HG02588 (cell line): ENCODE results near the gene ABHD14A.

Experiments
- ATAC-seq: cut with Tn5 transposase; IDR thresholded peaks from one replicate; pipeline ENCODE4 v1.9.1; 2021; ENCODE audit warnings: mild to moderate bottlenecking, moderate library complexity; ENCODE audit not compliant: unreplicated experiment

Gene ABHD14A

DNA sequence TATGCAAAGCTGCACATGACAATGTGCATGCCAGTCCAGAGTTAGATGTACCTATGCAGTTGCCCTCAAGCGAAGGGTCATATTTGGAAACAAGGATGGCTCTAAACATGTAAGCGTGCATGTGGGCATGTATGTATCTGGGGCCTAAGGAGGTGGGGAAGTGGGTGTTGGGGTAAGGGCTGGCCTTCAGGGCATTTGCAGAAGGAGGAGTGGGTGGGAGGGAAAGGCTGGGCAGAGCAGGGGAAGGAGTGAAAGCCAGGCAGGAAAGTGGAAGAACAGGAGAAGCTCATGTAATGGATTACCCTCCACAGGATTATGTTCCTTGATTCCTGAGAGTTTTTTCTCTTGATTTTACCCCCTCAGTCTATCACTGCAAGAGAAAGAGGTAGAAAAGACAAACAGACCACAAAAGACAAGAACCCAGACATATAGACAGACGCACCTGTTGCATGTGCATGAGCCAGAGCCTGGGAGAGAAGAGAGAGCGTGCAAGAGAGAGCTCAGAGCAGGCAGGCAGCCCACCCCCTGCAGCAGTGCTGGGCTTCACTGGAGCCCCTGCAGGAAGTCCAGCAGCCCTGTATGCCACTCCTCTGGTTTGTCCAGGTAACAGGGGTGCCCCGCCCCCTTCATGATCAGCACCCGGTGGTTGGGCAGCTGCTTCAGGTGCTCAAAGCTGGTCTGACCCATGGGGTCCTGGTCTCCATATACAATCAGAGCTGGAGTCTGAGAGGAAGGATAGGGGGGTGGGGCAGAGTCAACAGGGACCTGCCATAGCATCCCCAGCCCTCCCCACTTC lies 5.8 kb upstream of the ABHD14A start:
- ATAC-seq = no peak

DNA sequence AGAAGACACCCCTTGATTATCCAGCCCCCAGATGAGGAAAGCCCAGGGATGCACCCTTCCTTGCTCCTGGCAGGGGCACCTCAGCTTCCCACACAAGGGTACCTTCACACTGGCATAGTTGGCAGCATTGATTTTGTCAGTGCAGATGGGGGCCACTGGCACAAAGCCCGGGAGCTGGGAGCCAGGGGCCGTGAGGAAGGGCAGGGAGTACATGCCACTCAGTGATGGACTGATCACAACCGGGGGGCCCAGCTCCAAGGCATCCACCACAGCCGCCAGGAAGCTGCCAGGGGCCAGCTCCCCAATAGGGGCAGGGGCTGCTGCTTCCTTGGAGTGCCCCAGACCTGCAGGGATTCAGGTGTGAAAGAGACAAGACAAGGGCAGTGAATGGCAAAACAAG lies 5.0 kb upstream of the ABHD14A start:
- no peak for ATAC-seq

DNA sequence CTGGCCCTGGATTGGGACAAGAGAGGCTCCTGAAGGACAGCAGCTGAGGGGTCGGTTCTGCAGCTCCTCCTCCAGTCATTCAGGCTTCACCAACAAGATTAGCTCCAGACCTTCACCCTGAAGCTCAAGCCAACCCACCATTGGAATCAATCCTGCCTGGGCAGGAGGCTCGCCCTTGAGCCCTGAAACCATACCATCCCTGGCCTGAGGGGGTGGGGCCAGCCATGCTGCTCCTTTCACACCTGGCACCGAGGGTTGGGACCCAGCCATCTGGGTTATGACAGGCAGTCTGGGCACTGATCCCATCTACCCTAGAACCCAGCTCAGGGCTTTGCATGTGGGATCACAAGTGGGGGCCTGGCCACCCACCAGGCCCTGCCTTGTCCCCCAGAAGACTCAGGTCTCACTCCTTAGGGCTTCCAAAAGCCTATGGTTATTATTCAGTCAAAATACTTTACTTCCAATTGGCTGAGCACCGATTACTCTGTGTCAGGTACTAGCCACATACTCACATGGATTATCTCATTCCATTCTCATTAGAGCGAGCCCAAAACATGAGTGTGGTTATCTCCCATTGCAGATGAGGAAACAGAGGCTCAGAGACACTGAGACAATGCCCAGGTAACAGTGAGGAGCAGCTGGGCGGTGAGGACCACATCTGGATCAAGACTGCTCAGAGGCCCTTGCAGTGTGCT lies 4.1 kb upstream of the ABHD14A start:
- no peak for ATAC-seq

DNA sequence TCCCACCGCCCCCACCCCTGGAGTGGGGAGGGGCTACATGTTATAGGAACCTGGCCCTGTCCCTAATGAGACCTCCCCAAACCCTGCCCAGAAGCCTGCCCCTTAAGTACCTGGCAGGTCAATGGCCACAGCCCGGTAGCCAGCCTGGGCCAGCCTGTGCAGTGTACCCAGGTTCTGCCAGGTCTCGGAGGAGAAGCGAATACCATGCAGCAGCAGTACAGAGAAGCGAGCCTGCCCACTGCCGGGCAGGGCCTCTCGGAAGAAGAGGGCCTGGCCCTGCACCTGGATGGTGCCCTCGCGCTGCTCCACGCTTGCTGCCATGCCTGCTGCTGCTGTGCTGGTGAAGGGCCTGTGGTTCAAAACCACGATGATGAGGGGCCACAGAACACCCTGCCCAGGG lies 3.5 kb upstream of the ABHD14A start:
- no peak for ATAC-seq

DNA sequence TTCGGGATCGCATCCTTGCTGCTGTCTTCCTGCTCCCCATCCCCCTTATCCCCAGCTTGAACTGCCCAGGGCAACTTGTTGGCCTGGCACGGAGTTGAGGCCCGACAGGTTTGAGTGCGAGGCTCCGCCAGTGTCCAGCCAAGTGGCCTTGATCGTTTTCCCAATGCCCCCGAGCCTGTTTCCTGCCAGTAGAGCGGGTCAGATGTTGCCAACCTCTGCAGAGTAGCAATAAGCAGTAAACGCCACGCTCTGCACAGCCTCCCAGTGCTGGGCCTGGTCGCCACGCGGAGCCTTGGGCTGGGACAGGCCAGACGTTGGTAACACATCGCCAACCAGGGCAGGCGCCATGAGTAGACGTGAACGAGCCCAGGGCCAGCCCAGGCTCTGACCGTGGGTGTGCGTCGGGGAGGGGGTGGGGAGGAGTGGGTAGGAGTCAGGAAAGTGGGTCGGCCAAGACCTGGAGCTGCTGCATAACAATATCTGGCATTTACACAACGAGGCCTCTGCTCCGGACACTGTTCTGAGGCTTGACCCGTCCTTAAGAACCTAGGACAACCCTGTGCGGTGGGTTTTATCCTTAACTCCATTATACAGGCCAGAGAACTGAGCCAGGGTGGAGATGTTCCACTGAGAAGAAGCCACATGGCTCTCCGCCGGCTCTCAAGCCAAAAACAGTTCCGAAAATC lies 444 bp upstream of the ABHD14A start:
- ATAC-seq = peak; percentile 13

DNA sequence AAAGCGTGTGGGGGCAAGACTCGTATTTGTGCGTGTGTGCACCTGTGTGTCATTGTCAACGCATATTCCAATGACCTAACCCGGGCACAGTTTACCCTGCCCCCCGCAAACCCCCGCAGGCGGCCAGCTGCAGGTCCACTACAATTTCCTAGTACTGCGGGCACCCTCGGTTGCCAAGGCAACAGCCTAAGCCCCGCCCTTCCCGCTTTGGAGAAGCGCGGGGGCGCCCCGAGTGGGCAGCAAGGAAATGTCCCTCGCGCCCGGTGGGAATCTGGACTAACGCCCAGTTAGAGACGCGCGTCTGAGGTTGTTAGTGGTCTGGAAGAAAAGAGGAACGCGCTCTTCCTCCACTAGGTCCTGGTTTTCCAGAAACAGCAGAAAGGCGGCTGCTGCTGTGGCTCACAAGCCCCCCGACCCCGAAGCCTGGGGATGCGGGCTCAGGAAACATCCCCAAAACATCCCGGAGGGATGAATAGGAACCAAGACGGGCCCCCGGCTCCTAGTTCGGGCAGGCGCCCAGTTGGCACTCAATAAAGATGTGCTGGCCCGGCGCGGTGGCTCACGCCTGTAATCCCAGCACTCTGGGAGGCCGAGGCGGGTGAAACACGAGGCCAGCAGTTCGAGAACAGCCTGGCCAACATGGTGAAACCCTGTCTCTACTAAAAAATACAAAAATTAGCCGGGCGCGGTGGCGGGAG lies 1.1 kb downstream of the ABHD14A start:
- no peak for ATAC-seq

DNA sequence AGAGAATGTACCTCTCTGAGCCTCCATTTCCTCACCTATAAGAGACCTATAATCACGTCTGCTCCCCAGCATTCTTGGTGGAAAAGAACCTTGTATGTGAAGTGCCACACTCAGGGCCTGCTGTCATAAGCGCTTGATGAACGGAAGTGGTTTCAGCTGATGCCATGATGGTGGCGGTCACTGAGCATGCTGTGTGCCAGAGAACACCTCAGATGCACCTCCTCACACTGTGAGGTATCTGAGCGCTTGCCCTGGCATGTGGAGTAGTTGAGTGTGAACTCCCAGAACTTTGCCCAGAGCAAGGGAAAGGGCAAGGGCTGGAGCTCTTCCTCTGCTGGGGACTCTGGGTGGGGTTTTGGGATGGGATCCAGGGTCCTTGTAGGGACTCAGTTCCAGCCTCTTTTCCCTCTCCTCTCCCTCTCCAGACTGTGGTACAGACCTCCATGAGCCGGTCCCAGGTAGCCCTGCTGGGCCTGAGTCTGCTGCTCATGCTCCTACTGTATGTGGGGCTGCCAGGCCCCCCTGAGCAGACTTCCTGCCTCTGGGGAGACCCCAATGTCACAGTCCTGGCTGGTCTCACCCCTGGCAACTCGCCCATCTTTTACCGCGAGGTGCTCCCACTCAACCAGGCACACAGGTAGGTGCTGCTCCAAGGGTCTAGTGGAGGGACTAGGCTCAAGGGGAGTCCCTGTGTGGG lies 2.7 kb downstream of the ABHD14A start:
- no peak for ATAC-seq

DNA sequence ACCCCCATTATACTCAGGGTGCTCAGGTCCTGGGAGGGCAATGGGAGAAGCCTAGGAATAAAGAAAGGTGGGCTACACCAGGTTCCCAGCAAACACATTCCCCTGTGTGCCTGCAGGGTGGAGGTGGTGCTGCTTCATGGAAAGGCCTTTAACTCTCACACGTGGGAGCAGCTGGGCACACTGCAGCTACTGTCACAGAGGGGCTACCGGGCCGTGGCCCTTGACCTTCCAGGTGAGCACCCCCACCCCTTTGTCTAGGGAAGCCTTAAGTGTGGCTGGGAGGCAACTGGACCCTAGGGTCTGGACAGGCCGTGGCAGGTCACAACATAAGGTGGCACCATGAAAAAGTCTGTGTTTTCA lies 3.3 kb downstream of the ABHD14A start:
- no peak for ATAC-seq

DNA sequence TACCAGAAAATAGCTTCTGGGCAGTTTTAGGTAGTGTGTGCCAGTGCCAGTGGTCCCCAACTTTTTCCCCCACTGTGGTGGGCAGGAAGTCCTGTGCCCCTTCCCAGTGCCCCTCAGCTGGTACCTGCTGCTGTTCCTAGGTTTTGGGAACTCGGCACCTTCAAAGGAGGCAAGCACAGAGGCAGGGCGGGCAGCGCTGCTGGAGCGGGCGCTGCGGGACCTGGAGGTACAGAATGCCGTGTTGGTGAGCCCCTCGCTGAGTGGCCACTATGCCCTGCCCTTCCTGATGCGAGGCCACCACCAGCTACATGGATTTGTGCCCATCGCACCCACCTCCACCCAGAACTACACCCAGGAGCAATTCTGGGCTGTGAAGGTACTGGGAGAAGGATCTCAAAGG lies 5.4 kb downstream of the ABHD14A start:
- ATAC-seq = no peak

DNA sequence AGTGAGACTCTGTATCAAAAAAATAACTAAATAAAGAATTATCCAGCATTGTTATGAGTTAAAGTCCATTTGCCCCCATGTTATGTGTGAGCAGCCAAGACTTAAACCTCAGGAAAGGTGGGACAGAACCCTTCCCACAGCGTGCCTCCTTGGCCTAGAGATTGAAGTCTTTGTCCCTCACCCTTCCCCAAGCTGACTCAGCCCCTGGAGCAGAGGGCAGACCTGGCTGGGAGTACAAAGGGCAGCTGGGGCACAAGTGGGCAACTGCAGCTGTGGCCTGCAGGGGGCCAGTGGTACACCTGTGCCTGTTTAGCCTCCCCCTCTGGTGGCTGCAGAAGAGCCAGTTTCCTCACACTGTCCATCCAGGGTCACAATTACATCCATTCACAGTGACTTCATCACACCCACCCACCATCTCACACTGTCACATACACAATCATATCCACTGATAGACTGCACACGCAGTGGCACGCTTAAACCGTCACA lies 7.5 kb downstream of the ABHD14A start:
- ATAC-seq = peak; percentile 26

DNA sequence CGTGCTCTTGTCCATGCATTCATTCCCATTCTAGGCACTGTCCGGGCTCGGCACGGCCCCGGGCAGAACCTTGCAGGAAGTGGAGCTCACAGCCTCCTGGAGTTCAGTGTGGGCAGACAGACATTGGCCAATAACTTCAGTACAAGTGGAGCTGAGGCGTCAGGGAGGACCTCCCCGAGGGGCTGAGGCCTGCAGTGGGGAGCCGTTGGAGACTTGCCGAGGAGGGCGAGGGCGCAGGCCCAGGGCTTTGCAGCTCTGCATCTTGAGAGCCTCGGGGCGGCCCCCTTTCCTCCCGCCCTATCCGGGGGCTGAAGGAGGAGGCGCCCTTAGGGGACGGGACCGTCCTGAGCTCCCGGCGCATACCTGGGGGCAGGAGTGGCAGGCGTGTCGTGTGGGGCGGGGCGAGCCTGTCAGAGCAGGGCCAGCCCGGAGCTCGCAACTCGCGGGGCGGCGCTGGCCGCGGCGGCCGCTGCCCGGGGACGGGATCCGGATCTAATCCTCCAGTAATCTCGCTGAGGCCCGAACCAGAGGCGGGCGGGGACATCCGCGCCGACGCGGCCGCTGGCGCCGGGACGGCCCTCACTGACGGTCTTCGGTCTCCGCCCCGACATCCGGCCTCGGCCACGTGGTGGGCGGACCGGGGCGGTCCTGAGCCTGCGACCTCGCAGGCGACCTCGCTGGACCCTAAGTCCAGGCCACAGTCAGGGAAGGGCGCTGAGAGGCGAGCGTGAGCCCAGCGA lies 8.1 kb downstream of the ABHD14A start, which contains the start of gene ACY1:
Gene ACY1 (plus strand): TSS at position 698 of the 740 bp plus-strand sequence. CDS start 530 bp downstream, outside the sequence.
- ATAC-seq = peak; percentile 68

DNA sequence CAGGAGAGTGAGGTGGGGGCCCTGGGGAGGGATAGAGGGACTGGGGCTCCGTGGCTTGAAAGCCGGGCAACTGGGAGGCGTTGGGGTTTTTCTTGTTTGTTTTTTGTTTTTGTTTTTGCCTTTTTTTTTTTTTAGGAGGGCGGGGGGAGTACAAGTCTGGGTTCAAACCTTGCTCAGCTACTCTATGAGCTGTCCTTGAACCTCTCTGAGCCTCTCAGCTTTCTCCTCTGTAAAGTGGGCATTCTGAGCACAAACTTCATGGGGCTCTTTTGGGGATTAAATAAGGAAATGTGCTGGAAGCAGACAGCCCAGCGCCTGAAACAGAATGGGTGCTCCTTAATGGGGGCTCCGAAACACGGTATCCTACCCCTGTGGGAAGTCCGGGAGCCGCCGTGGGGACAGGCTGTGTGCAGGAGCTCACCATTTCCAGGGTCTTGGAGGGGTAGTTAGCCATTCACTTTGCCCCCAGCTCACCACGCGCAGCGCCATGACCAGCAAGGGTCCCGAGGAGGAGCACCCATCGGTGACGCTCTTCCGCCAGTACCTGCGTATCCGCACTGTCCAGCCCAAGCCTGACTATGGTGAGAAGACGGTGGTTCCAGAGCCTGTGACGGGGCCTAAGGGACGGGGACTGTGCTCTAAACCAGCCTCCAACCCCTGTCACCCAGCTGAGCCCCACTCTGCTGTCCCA lies 8.9 kb downstream of the ABHD14A start:
- ATAC-seq = no peak

DNA sequence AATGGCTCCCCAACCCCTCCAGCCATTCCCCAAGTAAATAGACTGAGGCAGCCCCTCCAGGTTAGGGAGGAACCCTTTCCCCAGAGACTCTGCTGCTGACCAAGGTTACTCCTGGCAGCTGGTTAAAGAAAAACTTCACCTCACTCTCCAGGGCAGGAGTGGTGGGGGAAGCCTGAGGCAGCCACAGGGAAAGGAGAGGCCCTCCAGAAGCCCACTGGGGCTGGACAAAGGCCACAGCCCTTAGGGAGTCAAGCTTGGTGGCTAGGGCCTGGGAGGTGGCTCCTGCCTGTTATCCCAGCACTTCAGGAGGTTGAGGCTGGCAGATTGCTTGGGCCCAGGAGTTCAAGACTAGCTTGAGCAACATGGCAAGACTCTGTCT lies 9.4 kb downstream of the ABHD14A start:
- ATAC-seq = no peak

DNA sequence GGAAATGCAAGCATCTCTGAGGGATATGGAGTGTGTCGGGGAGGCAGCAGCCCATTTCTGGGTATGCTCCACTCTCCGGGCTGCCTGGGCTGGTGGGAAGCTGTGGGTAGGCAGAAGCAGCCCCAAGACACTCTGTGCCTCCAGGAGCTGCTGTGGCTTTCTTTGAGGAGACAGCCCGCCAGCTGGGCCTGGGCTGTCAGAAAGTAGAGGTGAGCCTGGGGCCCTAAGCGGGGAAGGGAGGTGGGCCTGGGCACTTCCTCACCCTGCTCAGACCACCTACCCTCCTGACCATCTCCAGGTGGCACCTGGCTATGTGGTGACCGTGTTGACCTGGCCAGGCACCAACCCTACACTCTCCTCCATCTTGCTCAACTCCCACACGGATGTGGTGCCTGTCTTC lies 10.2 kb downstream of the ABHD14A start:
- ATAC-seq = no peak

DNA sequence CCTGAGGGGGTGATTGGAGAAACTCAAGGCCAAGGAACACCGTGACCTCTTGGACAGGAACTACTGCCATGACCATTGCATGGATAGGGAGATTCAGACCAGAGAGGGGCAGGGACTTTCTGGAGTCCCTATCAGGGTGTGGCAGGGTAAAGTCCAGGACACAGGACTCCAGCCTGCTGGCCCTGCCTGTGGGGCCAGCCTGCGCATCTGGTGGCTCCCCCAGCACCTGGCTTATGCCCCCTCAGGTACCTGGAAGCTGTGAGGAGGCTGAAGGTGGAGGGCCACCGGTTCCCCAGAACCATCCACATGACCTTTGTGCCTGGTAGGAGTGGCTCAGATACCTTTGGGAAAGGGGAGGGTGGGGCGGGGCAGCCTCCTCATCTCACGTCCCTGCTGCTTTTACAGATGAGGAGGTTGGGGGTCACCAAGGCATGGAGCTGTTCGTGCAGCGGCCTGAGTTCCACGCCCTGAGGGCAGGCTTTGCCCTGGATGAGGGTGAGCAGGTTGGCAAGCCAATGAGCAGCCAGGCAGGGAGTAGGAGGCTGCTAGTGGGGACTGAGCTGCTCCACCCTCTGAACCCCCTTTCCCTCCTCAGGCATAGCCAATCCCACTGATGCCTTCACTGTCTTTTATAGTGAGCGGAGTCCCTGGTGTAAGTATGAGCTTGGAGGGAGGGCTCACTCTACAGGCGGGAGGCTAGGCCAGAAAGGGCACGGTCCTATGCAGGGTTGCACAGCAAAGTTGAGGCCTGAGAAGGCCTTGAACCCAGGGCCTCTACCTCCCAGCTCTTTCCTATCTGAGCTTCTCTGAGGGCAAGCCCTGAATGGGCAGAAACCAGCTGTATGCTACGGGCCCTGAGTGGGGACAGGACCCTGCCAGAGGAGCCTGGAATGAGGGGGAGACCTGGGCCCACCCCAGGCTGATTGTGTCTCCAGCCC lies 11.4 kb downstream of the ABHD14A start:
- ATAC-seq = no peak

DNA sequence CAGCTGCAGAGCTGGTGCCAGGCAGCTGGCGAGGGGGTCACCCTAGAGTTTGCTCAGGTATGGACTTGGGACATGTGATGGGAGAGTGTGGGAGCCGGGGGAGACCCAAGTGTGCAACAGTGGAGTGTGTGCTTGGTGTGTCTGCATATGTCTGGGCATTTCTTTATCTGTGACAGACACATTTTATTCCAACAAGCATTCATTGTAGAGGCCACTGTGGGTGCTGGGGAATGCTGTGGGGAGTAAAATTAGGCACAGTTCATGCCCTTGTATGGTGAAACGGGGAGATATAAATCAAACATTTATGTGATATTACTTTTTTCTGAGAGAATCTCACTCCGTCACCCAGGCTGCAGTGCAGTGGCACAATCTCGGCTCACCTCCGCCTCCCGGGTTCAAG lies 12.7 kb downstream of the ABHD14A start:
- ATAC-seq = no peak

DNA sequence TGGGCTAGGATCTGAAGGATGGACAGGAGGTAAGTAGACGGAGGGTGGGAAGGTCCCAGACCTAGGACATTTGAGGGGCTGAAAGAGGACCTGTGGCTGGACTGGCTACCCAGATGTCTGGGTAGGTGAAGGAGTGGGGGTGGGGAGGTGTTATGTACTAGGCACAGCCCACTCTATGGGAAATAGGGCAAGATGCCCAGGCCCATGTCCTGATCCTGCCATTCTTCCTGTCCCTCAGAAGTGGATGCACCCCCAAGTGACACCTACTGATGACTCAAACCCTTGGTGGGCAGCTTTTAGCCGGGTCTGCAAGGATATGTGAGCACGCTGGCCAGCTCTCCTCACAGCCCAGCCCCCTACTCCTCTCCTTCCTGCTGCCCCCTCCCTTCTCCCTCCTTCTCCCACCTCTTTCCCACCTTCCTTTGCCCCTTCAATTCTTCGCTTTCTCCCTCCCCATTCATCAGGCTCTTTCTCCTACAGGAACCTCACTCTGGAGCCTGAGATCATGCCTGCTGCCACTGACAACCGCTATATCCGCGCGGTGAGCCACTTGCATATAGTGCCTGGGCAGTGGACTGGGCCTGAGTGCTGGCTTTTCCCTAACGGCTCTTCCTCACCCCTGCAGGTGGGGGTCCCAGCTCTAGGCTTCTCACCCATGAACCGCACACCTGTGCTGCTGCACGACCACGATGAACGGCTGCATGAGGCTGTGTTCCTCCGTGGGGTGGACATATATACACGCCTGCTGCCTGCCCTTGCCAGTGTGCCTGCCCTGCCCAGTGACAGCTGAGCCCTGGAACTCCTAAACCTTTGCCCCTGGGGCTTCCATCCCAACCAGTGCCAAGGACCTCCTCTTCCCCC lies 13.7 kb downstream of the ABHD14A start:
- ATAC-seq = no peak
